Dedifferentiated amniotic fluid mesenchymal stem cell (primary cell): ENCODE results near the gene NFATC4.
A peak's percentile ranks its signal among the peaks of the same experiment; 100 is the strongest.
"Not testable (repeated sequence)": the region's sequence is repeated elsewhere in the genome, so short reads cannot be mapped to it uniquely, and the experiment has no call there.

Experiments used
- DNase-seq: peaks from one replicate; pipeline ENCODE4 v3.0.0-alpha.2; 2016; ENCODE audit errors: extremely low spot score

NFATC4 gene

GRCh38 chr14:24366721-24367513 lies 1.1 kb upstream of the NFATC4 start:
- DNase-seq, result peak; percentile 95

GRCh38 chr14:24368212-24368561 lies 203 bp downstream of the NFATC4 start:
- no peak for DNase-seq

GRCh38 chr14:24368562-24369252 lies 723 bp downstream of the NFATC4 start:
- DNase-seq, result peak; percentile 67

- DNase-seq, result no peak
Observed at GRCh38 chr14:24369463-24369862, 1.5 kb downstream of the NFATC4 start.

GRCh38 chr14:24369907-24370687 lies 2.1 kb downstream of the NFATC4 start:
- DNase-seq, result no peak

- DNase-seq, result no peak
Observed at GRCh38 chr14:24370748-24371147, 2.8 kb downstream of the NFATC4 start.

- DNase-seq, result not testable (repeated sequence)
Observed at GRCh38 chr14:24371605-24372004, 3.6 kb downstream of the NFATC4 start.

- DNase-seq, result no peak
Observed at GRCh38 chr14:24372701-24373416, 4.9 kb downstream of the NFATC4 start.

- no peak for DNase-seq
Observed at GRCh38 chr14:24376448-24377070, 8.6 kb downstream of the NFATC4 start.

GRCh38 chr14:24377126-24377525 lies 9.1 kb downstream of the NFATC4 start:
- no peak for DNase-seq

- no peak for DNase-seq
Observed at GRCh38 chr14:24377657-24378056, 9.7 kb downstream of the NFATC4 start.

- DNase-seq, result no peak
Observed at GRCh38 chr14:24378327-24378726, 10.3 kb downstream of the NFATC4 start.

GRCh38 chr14:24378981-24379906 lies 11.3 kb downstream of the NFATC4 start:
- DNase-seq, result no peak

GRCh38 chr14:24379907-24380730 lies 12.1 kb downstream of the NFATC4 start:
- no peak for DNase-seq

- DNase-seq, result no peak
Observed at GRCh38 chr14:24381363-24382063, 13.5 kb downstream of the NFATC4 start.

- DNase-seq, result no peak
Observed at GRCh38 chr14:24382064-24382371, 14.0 kb downstream of the NFATC4 start.

- no peak for DNase-seq
Observed at GRCh38 chr14:24384169-24384568, 16.2 kb downstream of the NFATC4 start.

- DNase-seq, result no peak
Observed at GRCh38 chr14:24385524-24385923, 17.5 kb downstream of the NFATC4 start.

GRCh38 chr14:24387009-24387345 lies 19.0 kb downstream of the NFATC4 start:
- DNase-seq, result no peak
